CD4-positive, alpha-beta T cell (primary cell): Measurements from ENCODE around the gene ING4. TPM values are rescaled to one million over a fixed set of nuclear protein-coding genes. Genes with fewer than 3 reads are reported as not detected.
A peak's percentile ranks its signal among the peaks of the same experiment; 100 is the strongest.

Experiments used
- ATAC-seq: fragments of 200-7000 bp; cut with Tn5 transposase; one replicate; pipeline ENCODE4 v1.10.0; 2022; ENCODE audit warnings: mild to moderate bottlenecking; ENCODE audit not compliant: poor library complexity
- CTCF ChIA-PET: fragments of 350-600 bp; sonication (Branson Sonifier 250); formaldehyde crosslinking; loops from one replicate; lab custom pipeline; 2021; ENCODE audit warnings: antibody characterized with exemption, inconsistent platforms; lab: Charles Lee
- POLR2A ChIA-PET: fragments of 350-600 bp; sonication (Branson Sonifier 250); formaldehyde crosslinking; loops from one replicate; lab custom pipeline; 2021; ENCODE audit warnings: antibody characterized with exemption, inconsistent platforms; lab: Charles Lee
- DNase-seq, 14 experiments: peaks; one replicate each; pipeline ENCODE4 v3.0.0-alpha.2; 2013 to 2020; ENCODE audit warnings: mixed read lengths in 2 of 14
- H3K27ac ChIP-seq, 2 donors: one replicate each; pipeline versions ENCODE4 v1.5.1 to v1.7.0; 2013; ENCODE audit warnings: low read length in 2 of 2, low read depth in 1 of 2, mild to moderate bottlenecking in 1 of 2
- H3K27me3 ChIP-seq, 2 experiments: 1 replicate in 1 of 2; 2 replicates in 1 of 2; pipeline versions ENCODE4 v1.6.1 to v1.7.0; 2013; ENCODE audit warnings: low read length in 2 of 2, control low read depth in 1 of 2, mild to moderate bottlenecking in 1 of 2, moderate library complexity in 1 of 2; ENCODE audit not compliant: insufficient read depth in 2 of 2, control insufficient read depth in 1 of 2
- H3K36me3 ChIP-seq: one replicate; pipeline ENCODE4 v1.6.1; 2013; ENCODE audit warnings: low read length, control low read depth; ENCODE audit not compliant: insufficient read depth
- H3K4me1 ChIP-seq: one replicate; pipeline ENCODE4 v1.6.1; 2013; ENCODE audit warnings: low read length, control low read depth; ENCODE audit not compliant: insufficient read depth
- H3K4me3 ChIP-seq: one replicate; pipeline ENCODE4 v1.5.1; 2013; ENCODE audit warnings: mild to moderate bottlenecking, low read length, moderate library complexity
- H3K9me3 ChIP-seq, 2 experiments: 1 replicate in 1 of 2; 2 replicates in 1 of 2; pipeline versions ENCODE4 v1.6.1 to v1.7.0; 2013; ENCODE audit warnings: low read length in 2 of 2, mild to moderate bottlenecking in 2 of 2, control low read depth in 1 of 2, moderate library complexity in 1 of 2; ENCODE audit not compliant: control insufficient read depth in 1 of 2, insufficient read depth in 1 of 2
- H3K27ac Mint-ChIP-seq: one replicate; pipeline ENCODE4 v1.8.0; 2020; ENCODE audit warnings: mixed read lengths
- H3K27me3 Mint-ChIP-seq: one replicate; pipeline ENCODE4 v1.8.0; 2021; ENCODE audit warnings: mixed read lengths
- H3K36me3 Mint-ChIP-seq: one replicate; pipeline ENCODE4 v1.8.0; 2021; ENCODE audit warnings: low read depth, mixed read lengths
- H3K4me1 Mint-ChIP-seq: one replicate; pipeline ENCODE4 v1.8.0; 2021; ENCODE audit warnings: low read depth, mixed read lengths
- H3K4me3 Mint-ChIP-seq: one replicate; pipeline ENCODE4 v1.8.0; 2020; ENCODE audit warnings: mild to moderate bottlenecking, mixed read lengths
- H3K9me3 Mint-ChIP-seq: one replicate; pipeline ENCODE4 v1.8.0; 2020; ENCODE audit warnings: mixed read lengths
- intact Hi-C, 2 experiments: fragments of 100-400 bp; cut with DNase I in 1 of 2; cut with micrococcal nuclease in 1 of 2; formaldehyde crosslinking; loops; one replicate each; pipeline versions ENCODE4 v1.15.1 to v1.9.0; 2023 to 2025; cut with DNase I, micrococcal nuclease
- total RNA-seq, 174 experiments: library from RNA in 2 of 174; stranded (reverse) in 2 of 174; gene quantifications; one replicate each; pipeline ENCODE4 v1.2.3 and lab custom pipeline; 2021 to 2026
- TF ChIP-seq, protein P1 (sequence below): fragments of 200-600 bp; IDR thresholded peaks from one replicate; pipeline ENCODE4 v1.8.0; 2022; ENCODE audit warnings: antibody characterized with exemption, mild to moderate bottlenecking

The ING4 gene
- total RNA-seq, 2 experiments from 2014 or later, result 13.8 to 17.4 TPM

- H3K36me3 Mint-ChIP-seq, result peaks cover 25% of the 10 kb centered on the region
- no peaks in the 10 kb centered on the region for H3K27me3 Mint-ChIP-seq
- DNase-seq (no peak), ATAC-seq (no peak)
- TF ChIP-seq, protein P1, sequence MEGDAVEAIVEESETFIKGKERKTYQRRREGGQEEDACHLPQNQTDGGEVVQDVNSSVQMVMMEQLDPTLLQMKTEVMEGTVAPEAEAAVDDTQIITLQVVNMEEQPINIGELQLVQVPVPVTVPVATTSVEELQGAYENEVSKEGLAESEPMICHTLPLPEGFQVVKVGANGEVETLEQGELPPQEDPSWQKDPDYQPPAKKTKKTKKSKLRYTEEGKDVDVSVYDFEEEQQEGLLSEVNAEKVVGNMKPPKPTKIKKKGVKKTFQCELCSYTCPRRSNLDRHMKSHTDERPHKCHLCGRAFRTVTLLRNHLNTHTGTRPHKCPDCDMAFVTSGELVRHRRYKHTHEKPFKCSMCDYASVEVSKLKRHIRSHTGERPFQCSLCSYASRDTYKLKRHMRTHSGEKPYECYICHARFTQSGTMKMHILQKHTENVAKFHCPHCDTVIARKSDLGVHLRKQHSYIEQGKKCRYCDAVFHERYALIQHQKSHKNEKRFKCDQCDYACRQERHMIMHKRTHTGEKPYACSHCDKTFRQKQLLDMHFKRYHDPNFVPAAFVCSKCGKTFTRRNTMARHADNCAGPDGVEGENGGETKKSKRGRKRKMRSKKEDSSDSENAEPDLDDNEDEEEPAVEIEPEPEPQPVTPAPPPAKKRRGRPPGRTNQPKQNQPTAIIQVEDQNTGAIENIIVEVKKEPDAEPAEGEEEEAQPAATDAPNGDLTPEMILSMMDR, result no peak
- H3K4me3 Mint-ChIP-seq, result no peak overlapping the region
- Histone ChIP-seq H3K27ac (no peak overlapping the region), H3K4me3 (no peak overlapping the region), H3K4me1 (peaks cover 35% of the 10 kb centered on the region), H3K9me3 (no peaks in the 10 kb centered on the region), H3K36me3 (peaks cover 4% of the 10 kb centered on the region), H3K27me3 (no peaks in the 10 kb centered on the region)
- H3K27ac Mint-ChIP-seq, result no peak overlapping the region
- POLR2A ChIA-PET, result interaction anchor here (0.8 to 2.7 kb wide), 2 partner anchors 32 to 78 kb away, joined by 4 to 20 read pairs; partner anchors contain the start of gene COPS7A
- intact Hi-C loops, result no loop called here
- CTCF ChIA-PET, result no interaction called here
- no peaks in the 10 kb centered on the region for H3K9me3 Mint-ChIP-seq
- H3K4me1 Mint-ChIP-seq, result peaks cover 32% of the 10 kb centered on the region
Observed at GRCh38 chr12:6691473-6691872, 28.6 kb upstream of the ING4 start.

- Histone ChIP-seq H3K9me3 (no peaks in the 10 kb centered on the region), H3K27ac (peak within 1 kb of the TSS; percentile 92 to 94), H3K27me3 (no peaks in the 10 kb centered on the region), H3K4me3 (peak within 1 kb of the TSS; percentile 88), H3K4me1 (peaks cover 51% of the 10 kb centered on the region), H3K36me3 (peaks cover 8% of the 10 kb centered on the region)
- intact Hi-C loops, result loop anchor here (1.0 to 5.0 kb wide), 8 partner anchors 26 to 282 kb away; partner anchors contain the start of genes ING4 (in 2 of the 2), NOP2 (in 2 of the 2), CDCA3 (in 1 of the 2) and COPS7A (in 1 of the 2)
- TF ChIP-seq, protein P1, result peak; percentile 30
- ATAC-seq, result peak; percentile 79
- H3K9me3 Mint-ChIP-seq, result no peaks in the 10 kb centered on the region
- DNase-seq, result peak; percentile 90 to 99 (median 94)
- H3K4me1 Mint-ChIP-seq, result peaks cover 51% of the 10 kb centered on the region
- CTCF ChIA-PET, result interaction anchor here (0.6 to 2.0 kb wide), 15 partner anchors 9 to 249 kb away, joined by 3 to 15 read pairs (median 5); partner anchors contain the start of genes COPS7A and USP5
- no peaks in the 10 kb centered on the region for H3K27me3 Mint-ChIP-seq
- H3K36me3 Mint-ChIP-seq, result peaks cover 35% of the 10 kb centered on the region
- POLR2A ChIA-PET, result interaction anchor here (0.6 to 2.3 kb wide), 51 partner anchors 9 to 354 kb away, joined by 3 to 164 read pairs (median 6); partner anchors contain the start of genes C12orf57, CD4, CDCA3 and COPS7A
- peak within 1 kb of the TSS; percentile 93 for H3K27ac Mint-ChIP-seq
- peak within 1 kb of the TSS; percentile 89 for H3K4me3 Mint-ChIP-seq
Observed at GRCh38 chr12:6688999-6689882, 26.3 kb upstream of the ING4 start, which contains the start of gene ZNF384. Gene ZNF384, minus strand, starts transcription at chr12:6689375. Its CDS starts 9,855 bp downstream, at chr12:6679520.

DNA sequence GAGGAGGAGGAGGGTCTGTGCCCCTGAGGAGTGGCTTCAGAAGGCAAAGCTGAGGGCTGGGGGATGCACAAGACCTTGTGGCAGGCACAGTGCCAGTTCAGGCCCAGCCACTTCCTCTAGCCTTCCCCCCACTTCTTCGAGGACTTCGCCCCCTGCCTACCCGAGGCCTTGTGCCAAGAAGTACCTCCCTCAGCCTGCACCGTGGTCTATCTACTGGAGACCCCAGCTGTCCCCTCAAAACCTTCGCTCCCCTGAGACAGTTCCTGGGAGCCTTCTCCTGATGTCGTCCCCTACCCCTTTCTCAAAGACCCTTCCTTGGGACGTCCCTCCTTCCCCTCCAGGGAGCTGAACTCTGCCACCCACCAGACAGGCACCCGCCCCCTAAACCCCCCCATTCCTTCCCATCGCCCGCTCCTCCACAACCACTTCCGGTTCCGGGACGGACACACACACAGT, 25.7 kb upstream of the ING4 start:
- intact Hi-C loops, result loop anchor here (2.0 to 5.0 kb wide), 5 partner anchors 64 to 282 kb away; partner anchors contain the start of genes NOP2 (in 2 of the 2), CDCA3 (in 1 of the 2), EMG1 (in 1 of the 2) and MLF2 (in 1 of the 2)

More for the DNA sequence above, 25.7 kb upstream of the ING4 start:
- H3K27ac Mint-ChIP-seq, result peak overlapping the region; percentile 93
- Histone ChIP-seq H3K4me1 (peaks cover 54% of the 10 kb centered on the region), H3K36me3 (peaks cover 12% of the 10 kb centered on the region), H3K4me3 (peak overlapping the region; percentile 88), H3K27ac (peak overlapping the region; percentile 92 to 94), H3K9me3 (no peaks in the 10 kb centered on the region), H3K27me3 (no peaks in the 10 kb centered on the region)
- ATAC-seq (peak; percentile 4), DNase-seq (peak in 10 of 14 experiments; percentile 26 to 66 (median 44))
- H3K4me1 Mint-ChIP-seq, result peaks cover 56% of the 10 kb centered on the region
- CTCF ChIA-PET, result interaction anchor here (0.6 to 2.0 kb wide), 7 partner anchors 29 to 203 kb away, joined by 3 to 15 read pairs (median 5); partner anchors contain the start of gene COPS7A
- TF ChIP-seq, protein P1, result no peak
- peak overlapping the region; percentile 89 for H3K4me3 Mint-ChIP-seq
- peaks cover 38% of the 10 kb centered on the region for H3K36me3 Mint-ChIP-seq
- no peaks in the 10 kb centered on the region for H3K9me3 Mint-ChIP-seq
- H3K27me3 Mint-ChIP-seq, result no peaks in the 10 kb centered on the region
- POLR2A ChIA-PET, result interaction anchor here (0.6 to 2.3 kb wide), 35 partner anchors 11 to 279 kb away, joined by 3 to 164 read pairs (median 9); partner anchors contain the start of genes C12orf57, CD4, CDCA3 and COPS7A
